ENCODE results near the gene ANKAR.

The ANKAR gene, protein sequence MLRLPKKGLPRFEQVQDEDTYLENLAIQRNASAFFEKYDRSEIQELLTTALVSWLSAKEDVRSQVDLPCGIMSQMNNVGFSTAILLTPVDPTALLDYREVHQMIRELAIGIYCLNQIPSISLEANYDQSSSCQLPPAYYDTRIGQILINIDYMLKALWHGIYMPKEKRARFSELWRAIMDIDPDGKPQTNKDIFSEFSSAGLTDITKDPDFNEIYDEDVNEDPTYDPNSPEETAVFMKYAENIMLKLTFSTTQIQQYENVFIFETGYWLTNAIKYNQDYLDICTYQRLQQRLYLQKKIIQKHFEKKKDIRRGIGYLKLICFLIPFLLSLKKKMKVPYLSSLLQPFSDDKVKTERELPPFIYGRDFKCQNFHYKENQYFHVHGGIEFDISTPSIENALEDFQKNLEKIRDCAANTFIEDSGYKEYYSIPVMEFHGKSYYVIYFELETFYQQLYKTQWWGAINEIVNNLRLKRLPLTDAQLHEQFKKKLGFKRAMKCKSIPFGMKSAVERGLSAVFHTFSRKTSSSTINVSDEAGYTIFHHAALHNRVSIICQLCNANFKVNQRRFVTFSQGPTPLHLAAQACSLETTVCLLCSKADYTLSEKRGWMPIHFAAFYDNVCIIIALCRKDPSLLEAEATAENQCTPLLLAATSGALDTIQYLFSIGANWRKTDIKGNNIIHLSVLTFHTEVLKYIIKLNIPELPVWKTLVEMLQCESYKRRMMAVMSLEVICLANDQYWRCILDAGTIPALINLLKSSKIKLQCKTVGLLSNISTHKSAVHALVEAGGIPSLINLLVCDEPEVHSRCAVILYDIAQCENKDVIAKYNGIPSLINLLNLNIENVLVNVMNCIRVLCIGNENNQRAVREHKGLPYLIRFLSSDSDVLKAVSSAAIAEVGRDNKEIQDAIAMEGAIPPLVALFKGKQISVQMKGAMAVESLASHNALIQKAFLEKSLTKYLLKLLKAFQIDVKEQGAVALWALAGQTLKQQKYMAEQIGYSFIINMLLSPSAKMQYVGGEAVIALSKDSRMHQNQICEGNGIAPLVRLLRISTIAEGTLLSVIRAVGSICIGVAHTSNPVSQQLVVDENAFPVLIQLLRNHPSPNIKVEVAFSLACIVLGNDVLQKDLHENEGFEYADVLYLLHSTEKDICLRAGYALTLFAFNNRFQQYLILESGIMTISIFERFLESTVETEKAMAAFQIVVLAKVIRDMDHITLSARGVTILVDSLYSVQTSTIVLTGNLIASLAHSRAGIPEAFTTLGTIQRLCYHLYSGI (N-terminal part only)

DNA sequence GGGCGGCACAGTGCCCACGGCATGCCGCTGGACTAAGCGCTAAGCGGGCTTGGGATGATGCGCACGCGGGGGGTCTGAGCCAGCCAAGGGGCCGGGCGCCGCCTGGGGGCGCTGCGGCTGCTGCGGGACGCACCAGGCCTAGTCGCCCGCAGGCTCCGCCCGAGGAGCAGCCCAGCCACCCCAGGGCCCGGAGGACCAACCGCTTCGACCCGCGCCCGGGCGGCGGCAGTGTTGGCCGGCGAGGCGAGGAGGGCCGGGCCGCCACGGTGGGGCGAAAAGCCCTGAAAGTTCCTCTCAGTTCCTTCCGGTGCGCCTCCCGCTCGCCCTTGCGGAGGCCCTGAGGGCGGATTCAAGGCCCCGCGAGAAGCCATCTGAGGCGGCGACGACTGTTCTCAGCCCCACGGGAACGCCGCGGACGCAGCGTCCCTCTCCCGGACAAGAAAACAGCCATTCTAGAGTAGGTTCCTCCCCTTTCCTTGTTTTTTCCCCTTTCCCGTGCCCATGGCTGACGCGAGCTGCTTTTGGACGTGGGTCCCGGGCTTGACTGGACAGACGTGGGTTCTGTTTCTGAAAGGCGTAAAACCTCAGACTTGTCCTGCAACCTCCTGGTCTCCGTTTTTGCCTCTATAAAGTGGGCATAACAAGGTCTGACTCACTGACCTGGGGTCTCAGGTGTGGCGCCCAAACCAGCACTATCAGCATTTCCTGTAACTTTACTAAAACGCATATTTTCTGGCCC lies at the start of gene ANKAR:
TSS of gene ANKAR (plus strand) at position 297 of the 739 bp plus-strand sequence. CDS start 1,821 bp downstream, outside the sequence.
- Histone ChIP-seq H3K9me2 (replicated peaks; ENCODE audit: insufficient read depth, low read length) (no peaks in the 10 kb centered on the region), H3K79me2 (ENCODE audit: insufficient read depth, low read length) (no peaks in the 10 kb centered on the region; the same call in 1 of the 2 replicates), H3K4me2 (ENCODE audit: low read depth, low read length, poor library complexity, severe bottlenecking) (peak within 1 kb of the TSS; percentile 67), H3K27ac (ENCODE audit: low read depth, low read length) (peak within 1 kb of the TSS; percentile 55), H3K27me3 (ENCODE audit: low read length) (no peaks in the 10 kb centered on the region), H4K20me1 (ENCODE audit: low read depth, low read length) (no peaks in the 10 kb centered on the region), H2AFZ (ENCODE audit: low read depth, low read length, severe bottlenecking) (peak within 1 kb of the TSS; percentile 87), H3F3A (ENCODE audit: insufficient read depth) (peaks cover 29% of the 10 kb centered on the region), H3K4me3 (ENCODE audit: insufficient read depth, low read length, poor library complexity, severe bottlenecking) (peak within 1 kb of the TSS; percentile 50), H3K9me3 (ENCODE audit: insufficient read depth, low read length) (no peaks in the 10 kb centered on the region), H3K9ac (ENCODE audit: low read length) (peak within 1 kb of the TSS; percentile 69), H3K36me3 (ENCODE audit: low read length) (peaks cover 11% of the 10 kb centered on the region)
- TF ChIP-seq EZH2phosphoT487 (conservative IDR thresholded peaks at IDR 0.05; ENCODE audit: low read length), result no peak
- TF ChIP-seq, protein P1, sequence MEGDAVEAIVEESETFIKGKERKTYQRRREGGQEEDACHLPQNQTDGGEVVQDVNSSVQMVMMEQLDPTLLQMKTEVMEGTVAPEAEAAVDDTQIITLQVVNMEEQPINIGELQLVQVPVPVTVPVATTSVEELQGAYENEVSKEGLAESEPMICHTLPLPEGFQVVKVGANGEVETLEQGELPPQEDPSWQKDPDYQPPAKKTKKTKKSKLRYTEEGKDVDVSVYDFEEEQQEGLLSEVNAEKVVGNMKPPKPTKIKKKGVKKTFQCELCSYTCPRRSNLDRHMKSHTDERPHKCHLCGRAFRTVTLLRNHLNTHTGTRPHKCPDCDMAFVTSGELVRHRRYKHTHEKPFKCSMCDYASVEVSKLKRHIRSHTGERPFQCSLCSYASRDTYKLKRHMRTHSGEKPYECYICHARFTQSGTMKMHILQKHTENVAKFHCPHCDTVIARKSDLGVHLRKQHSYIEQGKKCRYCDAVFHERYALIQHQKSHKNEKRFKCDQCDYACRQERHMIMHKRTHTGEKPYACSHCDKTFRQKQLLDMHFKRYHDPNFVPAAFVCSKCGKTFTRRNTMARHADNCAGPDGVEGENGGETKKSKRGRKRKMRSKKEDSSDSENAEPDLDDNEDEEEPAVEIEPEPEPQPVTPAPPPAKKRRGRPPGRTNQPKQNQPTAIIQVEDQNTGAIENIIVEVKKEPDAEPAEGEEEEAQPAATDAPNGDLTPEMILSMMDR (IDR thresholded peaks at IDR 0.05; ENCODE audit: insufficient read depth, low read length, poor library complexity, severe bottlenecking), result peak; percentile 79

DNA sequence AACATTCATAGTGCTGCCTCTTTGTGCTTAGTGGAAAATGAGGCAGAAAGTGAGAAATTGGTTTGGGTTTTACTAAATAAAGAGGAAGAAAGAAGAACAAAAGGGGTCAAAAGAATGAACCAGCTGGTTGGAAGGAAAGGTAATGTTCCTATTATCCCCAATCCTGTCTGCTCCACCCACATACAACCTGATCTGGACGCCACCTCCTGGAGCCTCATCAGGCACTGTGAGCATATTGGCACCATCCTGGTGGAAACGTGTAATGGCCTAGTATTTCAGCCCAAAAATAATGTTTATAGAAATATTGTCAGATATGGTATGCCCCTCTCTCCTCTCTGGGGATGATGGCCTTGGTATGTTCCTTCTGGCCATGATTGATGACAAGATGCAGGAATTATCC lies 48.8 kb upstream of the ANKAR start:
- Histone ChIP-seq H3K36me3 (ENCODE audit: low read length) (no peaks in the 10 kb centered on the region), H3K9me3 (ENCODE audit: insufficient read depth, low read length) (no peaks in the 10 kb centered on the region), H3K27me3 (ENCODE audit: low read length) (no peaks in the 10 kb centered on the region), H3K4me3 (ENCODE audit: insufficient read depth, low read length, poor library complexity, severe bottlenecking) (no peak overlapping the region), H3K4me2 (ENCODE audit: low read depth, low read length, poor library complexity, severe bottlenecking) (no peak overlapping the region), H3K9ac (ENCODE audit: low read length) (no peak overlapping the region), H3K79me2 (ENCODE audit: insufficient read depth, low read length) (no peaks in the 10 kb centered on the region), H2AFZ (ENCODE audit: low read depth, low read length, severe bottlenecking) (no peak overlapping the region), H3F3A (ENCODE audit: insufficient read depth) (no peaks in the 10 kb centered on the region), H4K20me1 (ENCODE audit: low read depth, low read length) (no peaks in the 10 kb centered on the region), H3K27ac (ENCODE audit: low read depth, low read length) (no peak overlapping the region), H3K9me2 (replicated peaks; ENCODE audit: insufficient read depth, low read length) (no peaks in the 10 kb centered on the region)
- TF ChIP-seq EZH2phosphoT487 (conservative IDR thresholded peaks at IDR 0.05; ENCODE audit: low read length), result no peak
- TF ChIP-seq, protein P1 (IDR thresholded peaks at IDR 0.05; ENCODE audit: insufficient read depth, low read length, poor library complexity, severe bottlenecking), result no peak

DNA sequence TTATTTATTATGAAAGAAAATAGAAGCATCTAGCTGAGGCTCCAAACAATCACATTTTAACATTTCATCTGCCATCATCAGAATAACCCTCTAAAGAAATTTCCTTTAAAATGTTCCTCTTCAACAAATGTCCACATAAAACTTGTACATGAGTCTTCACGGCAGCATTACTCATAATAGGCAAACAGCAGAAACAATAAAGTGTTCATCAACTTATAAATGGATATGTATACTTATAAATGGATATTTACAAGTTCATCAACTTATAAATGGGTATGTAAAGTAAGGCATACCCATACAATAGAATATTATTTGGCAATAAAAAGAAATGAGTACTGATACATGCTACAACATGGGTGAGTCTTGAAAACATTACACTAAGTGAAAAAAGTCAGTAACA lies 46.7 kb upstream of the ANKAR start:
- Histone ChIP-seq H3K27ac (ENCODE audit: low read depth, low read length) (no peak overlapping the region), H3K4me3 (ENCODE audit: insufficient read depth, low read length, poor library complexity, severe bottlenecking) (no peak overlapping the region), H4K20me1 (ENCODE audit: low read depth, low read length) (no peaks in the 10 kb centered on the region), H3K79me2 (ENCODE audit: insufficient read depth, low read length) (no peaks in the 10 kb centered on the region), H3K36me3 (ENCODE audit: low read length) (no peaks in the 10 kb centered on the region), H3K9me2 (replicated peaks; ENCODE audit: insufficient read depth, low read length) (no peaks in the 10 kb centered on the region), H3F3A (ENCODE audit: insufficient read depth) (no peaks in the 10 kb centered on the region), H3K9me3 (ENCODE audit: insufficient read depth, low read length) (no peaks in the 10 kb centered on the region), H3K9ac (ENCODE audit: low read length) (no peak overlapping the region), H3K27me3 (ENCODE audit: low read length) (no peaks in the 10 kb centered on the region), H3K4me2 (ENCODE audit: low read depth, low read length, poor library complexity, severe bottlenecking) (no peak overlapping the region), H2AFZ (ENCODE audit: low read depth, low read length, severe bottlenecking) (no peak overlapping the region)
- TF ChIP-seq EZH2phosphoT487 (conservative IDR thresholded peaks at IDR 0.05; ENCODE audit: low read length), result no peak
- TF ChIP-seq, protein P1 (IDR thresholded peaks at IDR 0.05; ENCODE audit: insufficient read depth, low read length, poor library complexity, severe bottlenecking), result no peak
